Measurements from ENCODE around the gene TRPM2.
"Not testable (repeated sequence)": the region's sequence is repeated elsewhere in the genome, so short reads cannot be mapped to it uniquely, and the experiment has no call there.

TRPM2 gene

DNA sequence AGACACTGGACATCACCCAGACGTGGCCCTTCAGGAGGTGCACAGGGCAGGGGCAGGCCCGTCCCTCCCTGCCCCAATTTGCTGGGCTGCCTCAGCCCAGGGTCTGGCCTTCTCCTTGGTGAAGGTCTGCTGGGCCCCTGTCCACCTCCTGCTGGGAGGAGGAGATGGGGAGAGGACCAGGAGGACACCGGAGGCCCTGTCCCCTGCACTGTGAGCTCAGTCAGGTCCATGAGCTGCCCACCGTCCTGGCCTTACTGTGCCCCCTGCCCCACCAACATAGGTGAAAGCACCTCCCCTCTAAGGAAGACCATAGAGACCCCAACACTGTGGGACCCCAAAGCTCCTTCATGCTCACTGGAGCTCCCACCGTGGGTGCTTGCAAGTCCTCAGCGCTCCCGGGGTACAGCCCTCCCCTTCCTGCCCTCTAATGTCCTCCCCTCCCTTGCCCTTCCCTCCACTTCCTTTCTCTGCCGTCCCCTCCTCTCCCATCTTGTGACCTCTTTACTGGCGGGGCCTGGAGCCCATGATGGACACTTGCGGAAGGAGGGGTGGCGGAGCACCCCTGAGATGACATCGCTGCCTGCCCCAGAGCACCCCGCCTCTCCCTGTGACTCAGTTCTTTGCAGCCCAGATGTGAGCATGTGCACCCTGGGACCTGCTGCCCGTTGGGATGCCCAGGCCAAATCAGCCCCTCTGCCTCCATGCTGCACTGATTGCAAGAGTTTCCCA, 106.5 kb downstream of the TRPM2 start:
- no peak for DNase-seq (ENCODE audit: low read depth in 2 of 2, low spot score in 1 of 2)

DNA sequence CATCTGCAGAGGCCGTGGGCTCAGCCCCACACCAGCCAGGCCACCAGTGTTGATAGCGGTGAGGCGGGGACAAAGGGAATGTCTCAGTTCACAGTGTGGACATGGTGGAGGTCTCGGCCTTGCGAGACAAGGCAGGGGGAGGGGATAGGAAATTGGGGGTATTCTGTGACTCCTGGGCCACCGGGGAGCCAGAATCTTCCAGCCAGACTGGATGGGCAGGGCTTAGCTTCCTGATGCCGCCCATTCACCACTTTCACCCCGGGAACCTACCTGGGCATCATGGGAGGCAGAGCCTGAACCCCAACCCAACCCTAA, 107.0 kb downstream of the TRPM2 start:
- DNase-seq (ENCODE audit: low read depth in 2 of 2, low spot score in 1 of 2) = no peak

DNA sequence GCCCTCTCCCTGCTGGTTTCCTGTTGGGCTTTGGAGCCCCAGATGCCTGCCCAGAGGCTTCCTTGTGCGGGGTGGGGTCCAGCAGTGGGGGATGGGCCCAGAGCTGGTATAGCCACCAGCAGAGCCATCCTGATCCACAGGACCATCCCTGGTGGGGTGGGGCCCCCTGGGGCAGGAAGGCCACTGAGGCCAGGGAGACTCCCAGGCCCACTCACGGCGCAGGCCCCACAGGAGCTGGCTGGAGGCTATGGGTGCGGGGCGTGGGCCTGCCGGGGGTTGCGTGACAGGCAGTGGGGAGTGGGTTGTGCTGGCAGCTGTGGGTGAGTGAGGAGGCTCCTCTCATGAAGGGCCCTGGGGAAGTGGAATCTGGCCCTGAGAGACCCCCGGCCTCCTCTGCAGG, 107.6 kb downstream of the TRPM2 start:
- DNase-seq (ENCODE audit: low read depth in 2 of 2, low spot score in 1 of 2) = no peak

DNA sequence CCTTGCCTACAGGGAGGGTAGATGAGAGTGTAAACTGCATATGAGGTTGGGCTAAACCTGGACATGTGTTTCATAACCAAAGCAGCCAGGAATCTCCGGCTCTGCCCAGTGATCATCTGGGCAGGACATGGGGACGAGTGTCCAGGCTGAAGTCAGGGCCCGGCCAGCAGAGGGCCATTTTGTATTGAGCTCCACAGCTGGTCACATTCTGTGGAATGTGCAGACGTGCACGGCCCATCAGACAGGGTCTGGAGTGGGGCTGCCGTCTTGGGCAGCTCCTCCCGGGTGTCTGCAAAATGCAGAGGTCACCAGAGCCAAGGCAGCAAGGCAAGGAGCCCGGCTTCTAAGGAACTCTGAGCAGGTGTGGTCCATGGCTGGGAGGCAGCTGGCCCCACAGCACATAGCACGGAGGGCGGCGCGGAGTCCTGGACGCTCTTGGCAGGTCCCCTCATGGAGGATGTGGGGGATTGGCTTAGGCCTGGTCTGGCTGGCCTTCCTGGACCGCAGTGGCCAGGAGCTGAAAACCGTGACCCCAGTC, 108.1 kb downstream of the TRPM2 start:
- no peak for DNase-seq (ENCODE audit: low read depth in 2 of 2, low spot score in 1 of 2)

DNA sequence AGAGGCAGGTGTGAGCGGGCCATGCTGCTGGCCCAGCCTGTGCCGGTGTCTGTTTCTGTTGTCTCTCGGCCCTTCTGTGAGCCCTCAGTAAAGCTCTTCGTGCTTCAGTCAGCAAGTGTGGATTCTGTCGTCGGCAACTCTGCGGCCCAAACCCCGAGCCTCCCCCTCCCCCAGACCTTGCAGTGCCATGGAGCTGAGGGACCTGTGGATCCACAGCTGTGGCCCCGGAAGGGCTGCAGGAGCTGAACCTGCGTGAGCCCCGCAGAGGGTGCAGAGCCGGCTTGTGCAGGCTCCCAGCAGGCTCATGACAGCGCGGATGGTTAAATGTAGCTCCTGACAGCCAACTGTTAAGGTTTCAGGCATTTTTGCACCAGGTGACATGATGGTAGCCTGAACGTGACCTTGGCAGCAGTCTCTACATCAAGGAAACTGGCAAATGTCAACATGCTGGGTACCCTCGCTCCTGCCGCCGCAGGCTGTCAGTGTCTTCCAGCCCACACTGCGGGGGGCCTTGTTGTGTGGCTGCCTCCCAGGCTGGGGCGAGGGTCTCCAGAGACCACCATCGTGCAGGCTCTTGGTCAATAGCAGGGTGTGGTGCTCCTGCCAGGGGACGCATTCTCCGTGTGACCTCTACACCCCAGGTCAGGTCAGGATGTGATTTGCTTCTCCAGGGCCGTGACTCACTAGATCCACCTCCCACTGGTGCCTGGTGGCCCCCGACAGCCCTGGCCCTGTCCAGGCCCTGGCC, 108.8 kb downstream of the TRPM2 start:
- DNase-seq (ENCODE audit: low read depth in 2 of 2, low spot score in 1 of 2) = no peak

DNA sequence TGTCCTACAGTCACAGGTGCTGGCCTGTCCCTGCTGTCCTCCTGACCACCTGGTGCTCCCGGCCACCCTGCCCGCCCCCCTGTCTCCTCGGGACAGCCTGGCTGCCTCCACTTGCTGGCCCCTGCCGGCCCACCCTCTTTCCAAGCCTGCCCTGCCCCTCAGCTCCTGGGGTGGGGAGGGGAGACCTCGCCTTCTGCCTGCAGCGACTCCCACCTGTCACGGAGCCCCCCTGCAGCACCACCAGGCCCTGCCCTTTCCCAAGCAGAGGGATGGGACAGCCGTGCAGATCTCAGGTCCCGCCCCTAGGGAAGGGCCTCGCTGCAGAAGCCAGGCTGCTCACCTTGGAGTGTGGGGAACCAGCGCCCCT, 109.4 kb downstream of the TRPM2 start:
- no peak for DNase-seq (ENCODE audit: low read depth in 2 of 2, low spot score in 1 of 2)

DNA sequence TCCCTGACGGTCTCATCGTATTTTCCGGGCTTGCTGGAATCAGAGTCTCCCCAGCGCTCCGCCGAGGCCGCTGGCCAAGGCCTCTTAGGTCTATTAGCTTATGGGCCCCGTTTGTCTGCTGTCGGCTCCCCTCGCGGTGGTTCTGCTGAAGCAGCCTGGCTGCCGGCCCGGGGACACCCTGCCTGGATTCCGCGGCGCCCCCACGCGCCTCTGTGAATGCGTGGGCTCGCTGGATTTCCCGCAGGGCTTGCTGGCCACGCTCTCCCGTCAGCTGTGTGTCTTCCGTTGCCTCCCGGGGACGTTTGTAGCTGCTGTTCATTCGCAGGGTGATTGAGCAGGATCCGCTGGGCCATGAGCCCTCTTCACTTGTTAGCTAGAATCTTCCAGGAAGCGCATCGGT, 110.3 kb downstream of the TRPM2 start:
- no peak for DNase-seq (ENCODE audit: low read depth in 2 of 2, low spot score in 1 of 2)

DNA sequence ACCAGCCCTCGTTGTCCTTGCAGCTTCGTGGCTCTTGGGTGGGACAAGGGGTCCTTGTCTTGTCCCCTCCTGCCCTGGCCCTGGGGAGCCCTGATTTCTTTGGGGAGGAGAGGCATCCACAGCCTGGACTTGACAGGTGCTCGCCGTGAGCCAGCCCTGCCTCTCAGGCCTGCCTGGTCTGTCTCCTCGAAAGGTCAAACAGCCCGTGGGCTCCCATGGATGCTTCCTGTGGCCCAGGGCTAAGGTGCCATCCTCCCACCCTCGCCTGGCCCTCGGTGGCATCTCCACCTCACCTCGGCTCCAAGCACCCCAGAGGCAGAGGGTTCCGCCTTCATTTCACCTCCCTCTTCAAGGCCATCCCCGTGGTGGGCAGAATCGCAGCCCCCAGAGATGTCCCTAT, 110.9 kb downstream of the TRPM2 start:
- no peak for DNase-seq (ENCODE audit: low read depth in 2 of 2, low spot score in 1 of 2)

DNA sequence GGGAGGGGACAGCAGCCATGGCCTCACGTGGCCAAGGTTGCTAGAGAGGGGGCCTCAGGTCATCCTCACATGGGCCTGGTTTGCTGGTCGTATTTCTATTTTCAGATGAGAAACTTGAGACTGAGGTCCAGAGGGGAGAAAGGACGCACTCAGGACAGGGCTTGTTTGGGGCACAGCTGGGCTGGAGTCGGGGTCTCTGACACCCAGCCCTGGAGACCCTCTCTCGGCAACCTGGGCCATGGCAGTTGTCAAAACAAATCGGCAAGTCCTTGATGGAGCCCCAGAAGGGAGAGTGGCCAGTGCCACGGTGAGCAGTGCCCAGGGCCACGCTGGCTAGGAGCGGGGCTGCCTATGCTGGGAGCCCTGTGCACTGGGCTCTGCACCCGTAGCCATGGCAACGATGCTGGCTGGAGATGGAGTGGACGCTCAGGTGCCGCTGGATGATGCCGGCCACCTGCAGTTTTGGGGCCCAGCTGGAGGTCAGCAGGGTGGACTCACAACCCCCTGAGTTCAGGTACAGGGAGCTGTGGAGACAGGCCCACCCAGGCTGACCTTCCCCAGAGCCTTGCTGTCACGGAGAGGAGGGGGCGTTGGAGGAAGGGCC, 113.0 kb downstream of the TRPM2 start:
- no peak for DNase-seq (ENCODE audit: low read depth in 2 of 2, low spot score in 1 of 2)

DNA sequence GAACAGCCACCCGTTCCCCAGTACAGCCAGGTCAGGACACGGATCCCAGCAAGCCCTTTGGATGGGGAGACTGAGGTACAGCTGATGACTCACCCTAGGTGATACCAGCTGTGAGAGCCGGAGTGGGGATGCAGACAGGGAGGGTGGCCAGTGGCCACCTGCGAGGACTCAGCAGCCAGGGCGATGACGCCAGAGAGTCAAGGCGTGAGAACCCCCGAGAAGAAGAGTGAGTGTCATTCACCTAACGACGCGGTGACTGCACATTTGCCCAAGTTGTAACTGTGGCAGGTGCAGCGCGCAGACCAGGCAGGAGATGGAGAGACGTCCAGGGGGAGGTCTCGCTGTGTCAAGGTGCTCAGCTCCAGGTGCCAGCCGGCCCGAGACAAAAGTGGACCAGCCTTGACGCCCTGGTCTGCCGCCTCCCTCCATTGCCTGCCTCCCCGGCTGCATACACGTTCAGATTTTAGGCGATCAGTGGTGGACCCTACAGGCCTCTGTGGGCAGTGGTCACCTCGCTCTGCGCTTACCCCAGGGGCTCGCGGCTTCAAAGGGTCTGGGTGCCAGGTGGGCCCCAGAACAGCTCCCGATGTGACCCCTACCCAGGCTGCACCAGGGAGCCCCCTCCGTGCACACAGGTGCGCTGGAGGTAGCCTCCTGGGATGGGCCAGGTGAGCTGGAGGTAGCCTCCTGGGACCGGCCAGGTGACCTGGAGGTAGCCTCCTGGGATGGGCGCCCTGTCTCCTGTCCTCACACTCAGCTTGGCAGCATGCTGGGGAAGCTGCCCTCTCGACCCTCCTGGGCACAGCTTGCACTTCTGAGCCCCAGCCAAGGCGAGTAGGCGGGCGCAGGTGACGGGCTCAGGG, 113.8 kb downstream of the TRPM2 start:
- no peak for DNase-seq (ENCODE audit: low read depth in 2 of 2, low spot score in 1 of 2)

DNA sequence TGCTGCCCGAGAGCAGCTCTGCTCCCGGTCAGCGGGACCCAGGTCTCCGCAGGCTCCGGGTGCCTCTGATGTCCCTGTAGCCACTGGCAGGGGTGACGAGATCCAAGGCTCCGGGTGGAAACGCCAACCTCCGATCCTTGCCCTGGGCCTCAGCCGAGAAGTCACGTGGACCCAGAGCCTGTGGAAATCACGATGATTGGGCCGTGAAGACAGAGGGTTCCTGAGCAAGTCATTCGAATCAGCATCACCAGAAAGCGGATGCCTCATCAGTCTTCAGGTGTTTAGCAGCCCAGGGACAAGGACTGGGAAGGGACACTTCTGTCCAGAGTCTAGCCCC, 114.4 kb downstream of the TRPM2 start:
- no peak for DNase-seq (ENCODE audit: low read depth in 2 of 2, low spot score in 1 of 2)

DNA sequence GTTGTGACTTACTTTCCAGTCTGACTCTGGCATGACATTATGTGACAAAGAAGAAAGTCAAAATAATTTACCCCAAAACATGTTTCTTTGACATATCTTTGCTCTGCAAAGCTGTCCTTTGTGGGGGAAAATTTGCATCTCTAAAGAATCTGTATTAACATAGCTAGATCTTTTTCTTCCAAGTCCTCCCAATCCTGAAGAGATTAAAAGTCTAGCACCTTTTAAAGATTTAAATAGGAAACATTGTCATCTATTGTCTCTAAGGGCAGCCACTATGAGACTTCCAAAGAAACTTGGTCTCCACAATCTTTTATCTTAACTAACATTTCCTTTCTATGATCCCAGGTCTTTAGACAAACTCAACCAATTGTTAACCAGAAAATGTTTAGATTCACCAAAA, 117.9 kb downstream of the TRPM2 start:
- no peak for DNase-seq (ENCODE audit: low read depth in 2 of 2, low spot score in 1 of 2)

DNA sequence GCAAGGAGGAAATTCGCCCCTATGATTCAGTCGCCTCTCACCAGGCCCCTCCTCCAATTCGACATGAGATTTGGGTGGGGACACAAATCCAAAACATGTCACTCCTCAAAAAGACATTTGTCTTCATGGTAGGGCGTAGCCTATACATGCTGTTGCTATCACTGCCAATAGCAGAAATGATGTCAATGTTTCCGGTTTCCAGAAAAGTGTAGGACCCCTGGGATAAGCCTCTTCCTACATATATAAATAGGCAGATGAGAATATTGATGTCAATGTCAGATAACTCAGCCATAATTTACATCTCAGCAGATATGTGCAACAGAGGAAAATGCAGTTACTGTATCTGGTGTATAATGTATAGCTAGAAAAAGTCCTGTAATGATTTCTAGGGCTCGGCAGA, 118.6 kb downstream of the TRPM2 start:
- DNase-seq (ENCODE audit: low read depth in 2 of 2, low spot score in 1 of 2) = no peak

DNA sequence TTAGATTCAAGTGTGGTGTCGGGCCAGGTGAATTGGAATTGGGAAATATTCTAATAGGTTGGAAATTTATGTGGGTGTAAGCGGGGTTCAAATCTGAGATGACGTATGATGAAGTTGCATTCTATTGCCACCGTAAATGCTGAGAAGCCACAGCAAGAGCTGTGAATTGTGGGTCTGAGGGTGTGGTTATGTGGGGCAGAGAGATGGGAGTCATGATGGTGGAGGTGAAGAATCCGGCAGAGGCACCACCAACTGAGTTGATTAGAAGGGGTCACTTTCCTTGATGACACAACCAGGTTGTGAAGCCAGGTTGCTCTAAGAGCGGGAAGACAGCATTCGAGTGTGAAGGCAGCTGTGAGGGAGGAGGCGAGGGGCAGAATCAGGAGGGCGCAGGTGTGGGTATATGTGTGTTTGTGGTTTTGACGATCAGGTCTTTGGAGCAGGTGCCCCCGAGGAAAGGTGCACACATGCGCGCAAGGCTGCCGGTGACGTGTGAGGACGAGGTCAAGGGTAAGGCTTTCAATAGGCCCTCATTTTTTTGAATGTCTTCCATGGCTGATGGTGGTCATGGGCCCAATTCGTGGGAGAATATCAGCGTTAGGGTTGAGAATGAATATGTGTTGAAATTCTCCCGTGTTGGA, 120.6 kb downstream of the TRPM2 start:
- DNase-seq (ENCODE audit: low read depth in 2 of 2, low spot score in 1 of 2) = no peak

DNA sequence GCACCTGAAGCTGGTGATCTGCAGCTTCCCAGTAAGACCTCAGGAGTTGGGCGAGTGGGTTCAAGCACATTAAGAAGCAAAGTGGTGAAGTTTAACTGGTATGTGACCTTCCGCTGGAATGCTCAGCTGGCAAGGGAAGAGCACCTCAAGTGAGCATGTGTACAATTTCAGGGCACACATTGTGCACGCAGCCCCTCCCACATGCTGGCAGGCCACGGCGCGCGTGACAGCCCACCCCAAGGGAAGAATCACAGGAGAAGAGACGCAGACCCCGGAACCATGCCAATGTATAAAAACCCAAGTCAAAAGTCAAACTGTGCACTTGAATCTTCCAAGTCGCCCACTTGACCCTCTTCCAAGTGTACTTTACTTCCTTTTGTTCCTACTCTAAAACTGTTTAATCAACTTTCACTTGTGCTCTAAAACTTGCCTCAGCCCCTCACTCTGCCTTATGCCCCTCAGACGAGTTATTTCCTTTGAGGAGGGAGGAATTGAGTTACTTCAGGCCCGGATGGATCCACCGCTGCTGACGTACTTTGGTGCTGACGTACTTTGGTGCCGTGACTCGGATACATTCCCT, 121.9 kb downstream of the TRPM2 start:
- no peak for DNase-seq (ENCODE audit: low read depth in 2 of 2, low spot score in 1 of 2)

DNA sequence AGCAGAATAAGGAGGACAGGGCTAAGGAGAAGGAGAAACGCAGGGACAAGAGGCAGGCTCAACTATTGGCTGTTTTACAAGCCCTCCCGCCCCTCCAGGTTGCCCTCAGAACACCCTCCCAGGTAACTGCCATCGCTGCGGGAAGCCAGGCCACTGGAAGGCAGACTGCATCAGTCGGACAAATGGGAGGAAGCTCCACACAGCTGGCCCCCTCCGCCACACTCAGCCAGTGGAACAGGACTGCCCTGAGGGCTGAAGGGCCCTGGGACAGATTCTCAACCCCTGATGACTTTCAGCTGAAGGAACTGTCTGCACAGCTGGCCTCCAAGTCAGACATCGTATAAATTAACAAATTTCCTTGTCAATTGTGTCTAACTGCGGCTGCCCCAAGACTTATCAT, 123.7 kb downstream of the TRPM2 start:
- no peak for DNase-seq (ENCODE audit: low read depth in 2 of 2, low spot score in 1 of 2)

DNA sequence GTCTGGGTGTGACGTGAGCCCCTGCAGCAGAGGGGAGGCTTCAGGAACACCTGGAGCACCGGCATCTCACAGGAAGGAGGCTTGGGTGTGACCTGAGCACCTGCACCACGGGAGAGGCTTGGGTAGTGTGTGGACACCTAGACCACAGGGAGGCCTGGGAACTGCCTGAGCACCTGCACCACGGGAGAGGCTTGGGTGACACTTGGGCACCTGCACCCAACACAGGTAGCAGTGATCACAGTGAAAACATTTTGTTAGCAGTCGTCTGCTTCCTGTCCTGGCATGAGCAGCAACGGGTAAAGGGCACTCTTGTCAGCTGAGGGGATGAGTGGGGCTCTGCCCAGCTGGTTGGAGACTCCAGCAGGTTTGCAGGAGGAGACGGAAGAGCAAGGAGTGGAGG, 124.3 kb downstream of the TRPM2 start:
- no peak for DNase-seq (ENCODE audit: low read depth in 2 of 2, low spot score in 1 of 2)

DNA sequence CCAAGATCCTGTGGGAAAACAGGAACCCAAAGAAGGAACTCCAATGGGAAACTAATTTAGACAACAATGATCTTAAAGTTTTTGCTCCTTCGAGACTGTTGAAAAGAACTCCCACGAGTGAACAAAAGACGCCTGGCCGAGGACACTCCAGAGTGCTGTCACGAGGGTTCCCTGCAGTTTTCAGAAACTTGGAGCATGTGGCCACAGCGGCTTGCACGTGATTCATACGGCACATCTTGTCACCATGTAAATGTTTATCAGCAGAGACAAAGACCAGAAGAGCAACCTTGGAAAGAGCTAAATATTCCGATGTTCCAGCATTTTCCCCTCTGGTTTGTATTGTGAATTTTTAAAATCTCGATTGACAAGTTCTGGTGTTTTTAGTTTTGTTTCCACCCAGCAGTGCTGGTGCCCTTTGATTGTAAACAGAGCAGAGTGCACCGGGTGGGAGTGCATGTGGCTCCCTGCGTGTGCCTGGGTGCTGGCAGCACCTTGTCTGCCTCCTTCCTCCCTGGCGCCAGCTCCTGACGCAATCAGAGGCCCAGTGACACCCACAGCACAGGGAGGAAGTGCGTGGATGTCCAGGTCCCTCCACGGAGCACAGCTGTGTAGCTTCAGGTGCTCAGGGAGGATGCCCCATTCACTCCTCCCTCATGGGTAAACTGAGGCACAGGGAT, 124.8 kb downstream of the TRPM2 start:
- no peak for DNase-seq (ENCODE audit: low read depth in 2 of 2, low spot score in 1 of 2)

DNA sequence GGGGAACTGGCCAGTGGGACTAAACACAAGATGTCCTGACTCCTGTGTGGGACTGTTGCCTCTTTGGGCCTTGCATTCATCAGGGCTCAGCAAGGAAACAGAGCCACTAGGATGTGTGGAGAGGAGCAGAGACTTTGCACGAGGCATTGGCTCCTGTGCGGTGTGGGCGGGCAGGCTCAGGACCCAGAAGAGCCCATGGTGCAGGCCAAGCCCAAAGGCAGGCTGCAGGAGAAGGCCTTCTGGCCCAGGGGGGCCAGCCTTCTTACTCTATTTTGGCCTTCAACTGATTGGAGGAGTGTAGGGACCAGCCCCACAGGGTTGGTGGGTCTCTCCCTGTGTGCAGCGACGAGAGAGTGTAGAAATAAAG, 125.4 kb downstream of the TRPM2 start:
- DNase-seq (ENCODE audit: low read depth in 2 of 2, low spot score in 1 of 2) = no peak

DNA sequence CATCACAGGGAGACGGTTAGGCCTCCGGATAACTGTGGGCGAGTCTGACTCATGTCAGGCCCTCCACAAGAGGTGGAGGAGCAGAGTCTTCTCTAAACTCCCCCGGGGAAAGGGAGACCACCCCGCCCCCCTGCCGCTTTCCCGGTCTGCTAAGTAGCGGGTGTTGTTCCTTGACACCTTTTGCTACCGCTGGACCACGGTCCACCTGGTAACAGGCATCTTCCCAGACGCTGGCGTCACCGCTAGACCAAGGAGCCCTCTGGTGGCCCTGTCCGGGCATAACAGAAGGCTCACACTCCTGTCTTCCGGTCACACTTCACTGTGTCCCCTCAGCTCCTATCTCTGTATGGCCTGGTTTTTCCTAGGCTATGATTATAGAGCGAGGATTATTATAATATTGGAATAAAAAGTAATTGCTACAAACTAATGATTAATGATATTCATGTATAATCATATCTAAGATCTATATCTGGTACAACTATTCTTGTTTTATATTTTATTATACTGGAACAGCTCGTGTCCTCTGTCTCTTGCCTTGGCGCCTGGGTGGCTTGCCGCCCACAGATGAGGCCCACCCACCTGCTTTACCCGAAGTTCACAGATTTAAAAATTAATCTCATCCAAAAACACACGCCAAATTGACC, 126.3 kb downstream of the TRPM2 start:
- not testable (repeated sequence) for DNase-seq (ENCODE audit: low read depth in 2 of 2, low spot score in 1 of 2)

All from stimulated activated CD8-positive, alpha-beta memory T cell treated with anti-CD3 and anti-CD28 coated beads, Interleukin-4, amount 100 ng/mL, for 4 hours (primary cell).